NB4 (cell line): ENCODE results near the gene HBS1L.

Source experiments
- CTCF ChIP-seq: IDR thresholded peaks from one replicate; pipeline ENCODE4 v1.5.1; 2012; ENCODE audit warnings: low read depth, low read length
- MAX ChIP-seq: IDR thresholded peaks from 2 replicates; pipeline ENCODE4 v1.6.1; 2011; ENCODE audit warnings: low read depth, low read length

GRCh38 chr6:135002974-135003703 is 51.5 kb downstream of the HBS1L start:
- no peak for TF ChIP-seq CTCF
- no peak for TF ChIP-seq MAX
